SU-DHL-6 (cell line): ENCODE data around the gene COL4A1.

Experiments used
- H2AFZ ChIP-seq: fragments of 200-600 bp; sonication (generic); 2 replicates; pipeline ENCODE4 v1.6.1; 2014; ENCODE audit warnings: low read depth, mild to moderate bottlenecking, moderate library complexity, mixed read lengths, antibody characterized with exemption, low read length; ENCODE audit not compliant: severe bottlenecking
- H3F3A ChIP-seq: fragments of 200-600 bp; shearing (Covaris generic); 2 replicates; pipeline ENCODE4 v1.6.0; 2016; ENCODE audit warnings: antibody characterized with exemption, mild to moderate bottlenecking; ENCODE audit not compliant: insufficient read depth
- H3K27ac ChIP-seq: fragments of 200-600 bp; sonication (generic); 2 replicates; pipeline ENCODE4 v1.5.1; 2016; ENCODE audit warnings: low read depth, mild to moderate bottlenecking, low read length, moderate library complexity, mixed read lengths
- H3K27me3 ChIP-seq: fragments of 200-600 bp; sonication (generic), shearing (Covaris generic); 2 replicates; pipeline ENCODE4 v1.6.0; 2014; ENCODE audit warnings: mild to moderate bottlenecking, low read length
- H3K36me3 ChIP-seq: fragments of 200-600 bp; sonication (generic); 2 replicates; pipeline ENCODE4 v1.6.1; 2014; ENCODE audit warnings: mild to moderate bottlenecking, low read length, mixed read lengths
- H3K4me2 ChIP-seq: fragments of 300-600, 200-600 bp; shearing (Covaris generic), sonication (generic); 2 replicates; pipeline ENCODE4 v1.6.0; 2014; ENCODE audit warnings: low read length, low read depth, mild to moderate bottlenecking; ENCODE audit not compliant: poor library complexity, severe bottlenecking
- H3K4me3 ChIP-seq: fragments of 200-600 bp; sonication (generic); 2 replicates; pipeline ENCODE4 v1.5.1; 2014; ENCODE audit warnings: antibody characterized with exemption, low read length, mild to moderate bottlenecking, mixed read lengths; ENCODE audit not compliant: insufficient read depth, poor library complexity, severe bottlenecking
- H3K79me2 ChIP-seq: fragments of 200-600 bp; sonication (generic); 2 replicates; pipeline ENCODE4 v1.6.1; 2014; ENCODE audit warnings: mild to moderate bottlenecking, low read length, moderate library complexity; ENCODE audit not compliant: insufficient read depth
- H3K9ac ChIP-seq: fragments of 200-600 bp; sonication (generic); 2 replicates; pipeline ENCODE4 v1.7.0; 2014; ENCODE audit warnings: mild to moderate bottlenecking, low read length
- H3K9me2 ChIP-seq: fragments of 200-600 bp; sonication (generic); replicated peaks from 2 replicates; pipeline ENCODE4 v1.6.1; 2014; ENCODE audit warnings: low read length; ENCODE audit not compliant: insufficient read depth
- H3K9me3 ChIP-seq: fragments of 200-600 bp; sonication (generic); 2 replicates; pipeline ENCODE4 v1.6.1; 2014; ENCODE audit warnings: low read length, mixed read lengths; ENCODE audit not compliant: insufficient read depth
- H4K20me1 ChIP-seq: fragments of 200-600 bp; sonication (generic); 2 replicates; pipeline ENCODE4 v1.6.1; 2014; ENCODE audit warnings: low read depth, mild to moderate bottlenecking, antibody characterized with exemption, low read length, moderate library complexity, mixed read lengths
- CTCF ChIP-seq: fragments of 200-600 bp; sonication (generic); IDR thresholded peaks from one replicate; pipeline ENCODE4 v1.5.1; 2017; ENCODE audit warnings: antibody characterized with exemption, mild to moderate bottlenecking, low read length, moderate library complexity; ENCODE audit not compliant: insufficient read depth, poor library complexity, severe bottlenecking
- EZH2phosphoT487 ChIP-seq: fragments of 200-600 bp; sonication (generic), shearing (Covaris generic); conservative IDR thresholded peaks from 2 replicates; pipeline ENCODE4 v1.6.1; 2018; ENCODE audit warnings: mild to moderate bottlenecking, antibody characterized with exemption, low read length, moderate library complexity, mixed read lengths

COL4A1 gene

GRCh38 chr13:110244976-110245375 is 62.0 kb downstream of the COL4A1 start:
- Histone ChIP-seq H3K36me3 (no peaks in the 10 kb centered on the region), H3K4me2 (no peak overlapping the region), H3K9me2 (no peaks in the 10 kb centered on the region), H3K9ac (no peak overlapping the region), H4K20me1 (no peaks in the 10 kb centered on the region), H3F3A (no peaks in the 10 kb centered on the region), H3K9me3 (no peaks in the 10 kb centered on the region), H3K79me2 (no peaks in the 10 kb centered on the region), H3K4me3 (no peak overlapping the region), H3K27ac (no peak overlapping the region), H2AFZ (no peak overlapping the region), H3K27me3 (no peaks in the 10 kb centered on the region)
- no peak for TF ChIP-seq EZH2phosphoT487
- no peak for TF ChIP-seq CTCF

GRCh38 chr13:110244071-110244830 is 62.7 kb downstream of the COL4A1 start:
- Histone ChIP-seq H2AFZ (no peak overlapping the region), H3K9ac (no peak overlapping the region), H3K4me3 (no peak overlapping the region), H3K9me2 (no peaks in the 10 kb centered on the region), H3K4me2 (no peak overlapping the region), H3K27me3 (no peaks in the 10 kb centered on the region), H3K27ac (no peak overlapping the region), H4K20me1 (no peaks in the 10 kb centered on the region), H3F3A (no peaks in the 10 kb centered on the region), H3K9me3 (no peaks in the 10 kb centered on the region), H3K79me2 (no peaks in the 10 kb centered on the region), H3K36me3 (no peaks in the 10 kb centered on the region)
- TF ChIP-seq EZH2phosphoT487 (no peak), CTCF (no peak)

DNA sequence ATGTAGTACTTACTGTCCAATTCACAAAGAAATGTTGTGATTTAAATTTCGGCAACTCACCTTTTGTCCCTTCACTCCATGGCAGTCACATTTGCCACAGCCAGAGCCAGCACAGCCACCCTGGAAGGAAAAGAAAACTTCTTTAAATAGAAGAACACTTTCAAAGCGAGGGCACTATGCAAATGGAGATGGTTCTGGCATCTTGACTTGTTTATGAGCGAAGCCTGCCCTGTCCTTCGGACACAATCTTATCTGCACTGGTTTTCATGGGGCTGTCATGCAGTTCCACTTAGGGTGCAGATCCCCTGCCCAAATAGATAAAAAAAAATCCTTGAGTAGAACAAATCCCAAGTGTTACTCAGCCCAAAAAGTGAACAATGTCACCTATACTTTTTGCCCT is 64.3 kb downstream of the COL4A1 start:
- H3K9me3 ChIP-seq = no peaks in the 10 kb centered on the region
- H3K27ac ChIP-seq = no peak overlapping the region
- TF ChIP-seq EZH2phosphoT487 (no peak), CTCF (no peak)
- H3K9me2 ChIP-seq = no peaks in the 10 kb centered on the region
- no peaks in the 10 kb centered on the region for H4K20me1 ChIP-seq
- no peak overlapping the region for H2AFZ ChIP-seq
- H3K9ac ChIP-seq = no peak overlapping the region
- no peak overlapping the region for H3K4me3 ChIP-seq
- no peaks in the 10 kb centered on the region for H3K27me3 ChIP-seq
- no peaks in the 10 kb centered on the region for H3K79me2 ChIP-seq
- H3K36me3 ChIP-seq = no peaks in the 10 kb centered on the region
- H3F3A ChIP-seq = no peaks in the 10 kb centered on the region
- H3K4me2 ChIP-seq = no peak overlapping the region
